Uterus (tissue), 2 donors: ENCODE measurements around the gene RASGRF1.

Experiments used
- POLR2A ChIP-seq, 2 donors: fragments of 450-650 bp; IDR thresholded peaks; one replicate each; pipeline ENCODE4 v1.6.1; 2016; ENCODE audit warnings: antibody characterized with exemption in 2 of 2, mild to moderate bottlenecking in 1 of 2, moderate library complexity in 1 of 2
- TF ChIP-seq, protein P1 (sequence below), 4 experiments: fragments of 200-600 bp in 2 of 4; fragments of 450-650 bp in 2 of 4; sonication (generic) in 2 of 4; IDR thresholded peaks; one replicate each; pipeline ENCODE4 v1.5.1; 2016 to 2019; ENCODE audit warnings: antibody characterized with exemption in 4 of 4, mild to moderate bottlenecking in 2 of 4, moderate library complexity in 1 of 4

DNA sequence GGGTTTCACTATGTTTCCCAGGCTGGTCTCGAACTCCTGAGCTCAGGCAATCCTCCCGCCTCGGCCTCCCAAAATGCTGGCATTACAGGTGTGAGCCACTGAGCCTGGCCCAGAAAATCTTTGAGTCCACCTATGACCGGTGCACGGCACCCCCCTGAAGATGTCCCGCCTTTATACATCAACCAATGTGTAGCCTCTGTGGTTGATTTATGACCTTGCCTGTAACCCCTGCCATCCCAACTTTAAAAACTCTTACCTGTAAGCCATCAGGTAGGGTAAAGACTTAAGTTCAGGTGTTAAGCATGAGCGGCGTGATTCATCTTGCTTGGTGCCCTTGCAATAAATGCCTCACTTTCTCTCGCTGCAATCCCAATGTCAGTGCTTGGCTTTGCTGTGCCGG, 131.2 kb downstream of the RASGRF1 start:
- TF ChIP-seq, protein P1, sequence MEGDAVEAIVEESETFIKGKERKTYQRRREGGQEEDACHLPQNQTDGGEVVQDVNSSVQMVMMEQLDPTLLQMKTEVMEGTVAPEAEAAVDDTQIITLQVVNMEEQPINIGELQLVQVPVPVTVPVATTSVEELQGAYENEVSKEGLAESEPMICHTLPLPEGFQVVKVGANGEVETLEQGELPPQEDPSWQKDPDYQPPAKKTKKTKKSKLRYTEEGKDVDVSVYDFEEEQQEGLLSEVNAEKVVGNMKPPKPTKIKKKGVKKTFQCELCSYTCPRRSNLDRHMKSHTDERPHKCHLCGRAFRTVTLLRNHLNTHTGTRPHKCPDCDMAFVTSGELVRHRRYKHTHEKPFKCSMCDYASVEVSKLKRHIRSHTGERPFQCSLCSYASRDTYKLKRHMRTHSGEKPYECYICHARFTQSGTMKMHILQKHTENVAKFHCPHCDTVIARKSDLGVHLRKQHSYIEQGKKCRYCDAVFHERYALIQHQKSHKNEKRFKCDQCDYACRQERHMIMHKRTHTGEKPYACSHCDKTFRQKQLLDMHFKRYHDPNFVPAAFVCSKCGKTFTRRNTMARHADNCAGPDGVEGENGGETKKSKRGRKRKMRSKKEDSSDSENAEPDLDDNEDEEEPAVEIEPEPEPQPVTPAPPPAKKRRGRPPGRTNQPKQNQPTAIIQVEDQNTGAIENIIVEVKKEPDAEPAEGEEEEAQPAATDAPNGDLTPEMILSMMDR (IDR thresholded peaks at IDR 0.05) = no peak
- TF ChIP-seq POLR2A (IDR thresholded peaks at IDR 0.05) = no peak
